RWPE1 (cell line): ENCODE results near the gene ADIPOR2.

Source experiments
- CTCF ChIA-PET: fragments of 350-600 bp; sonication (Branson Sonifier 250); formaldehyde crosslinking; extraction: SDS; loops from one replicate; lab custom pipeline; 2021; lab: Yijun Ruan, JAX
- POLR2A ChIA-PET: fragments of 400-600 bp; formaldehyde crosslinking; extraction: SDS; loops from one replicate; lab custom pipeline; 2020; ENCODE audit warnings: antibody characterized with exemption; ENCODE audit not compliant: low non-redundant PET; lab: Yijun Ruan, JAX
- DNase-seq: peaks from one replicate; pipeline ENCODE4 v3.0.0; 2012; ENCODE audit warnings: low spot score
- H3K27ac ChIP-seq: fragments of 450-650 bp; 2 replicates; pipeline ENCODE4 v1.5.1; 2017
- TF ChIP-seq, protein P1 (sequence below): fragments of 450-650 bp; conservative IDR thresholded peaks from 2 replicates; pipeline ENCODE4 v1.5.1; 2017; ENCODE audit warnings: low read depth, mild to moderate bottlenecking

The ADIPOR2 gene

DNA sequence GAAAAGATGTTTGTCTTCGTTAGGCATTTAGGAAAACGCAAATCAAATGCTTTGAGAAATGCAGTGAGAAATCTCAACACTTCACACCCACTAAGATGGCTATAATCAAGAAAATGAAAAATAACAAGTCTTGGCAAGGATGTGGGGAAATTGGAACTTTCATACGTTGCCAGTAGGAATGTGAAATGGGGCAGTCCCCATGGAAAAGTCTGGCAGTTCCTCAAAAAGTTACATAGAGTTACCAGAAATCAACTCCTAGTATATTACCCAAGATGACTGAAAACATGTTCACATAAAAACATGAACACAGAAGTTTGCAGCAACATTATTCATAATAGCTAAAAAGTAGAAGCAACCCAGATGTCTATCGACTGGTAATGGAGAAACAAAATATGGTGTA, 88.0 kb downstream of the ADIPOR2 start:
- no peak for DNase-seq
- TF ChIP-seq, protein P1, sequence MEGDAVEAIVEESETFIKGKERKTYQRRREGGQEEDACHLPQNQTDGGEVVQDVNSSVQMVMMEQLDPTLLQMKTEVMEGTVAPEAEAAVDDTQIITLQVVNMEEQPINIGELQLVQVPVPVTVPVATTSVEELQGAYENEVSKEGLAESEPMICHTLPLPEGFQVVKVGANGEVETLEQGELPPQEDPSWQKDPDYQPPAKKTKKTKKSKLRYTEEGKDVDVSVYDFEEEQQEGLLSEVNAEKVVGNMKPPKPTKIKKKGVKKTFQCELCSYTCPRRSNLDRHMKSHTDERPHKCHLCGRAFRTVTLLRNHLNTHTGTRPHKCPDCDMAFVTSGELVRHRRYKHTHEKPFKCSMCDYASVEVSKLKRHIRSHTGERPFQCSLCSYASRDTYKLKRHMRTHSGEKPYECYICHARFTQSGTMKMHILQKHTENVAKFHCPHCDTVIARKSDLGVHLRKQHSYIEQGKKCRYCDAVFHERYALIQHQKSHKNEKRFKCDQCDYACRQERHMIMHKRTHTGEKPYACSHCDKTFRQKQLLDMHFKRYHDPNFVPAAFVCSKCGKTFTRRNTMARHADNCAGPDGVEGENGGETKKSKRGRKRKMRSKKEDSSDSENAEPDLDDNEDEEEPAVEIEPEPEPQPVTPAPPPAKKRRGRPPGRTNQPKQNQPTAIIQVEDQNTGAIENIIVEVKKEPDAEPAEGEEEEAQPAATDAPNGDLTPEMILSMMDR, result no peak
- POLR2A ChIA-PET, result no interaction called here
- H3K27ac ChIP-seq, result no peak overlapping the region
- CTCF ChIA-PET, result interaction anchor here (0.6 to 0.8 kb wide), 2 partner anchors 12 to 17 kb away, joined by 3 read pairs; no protein-coding TSS in a partner anchor

DNA sequence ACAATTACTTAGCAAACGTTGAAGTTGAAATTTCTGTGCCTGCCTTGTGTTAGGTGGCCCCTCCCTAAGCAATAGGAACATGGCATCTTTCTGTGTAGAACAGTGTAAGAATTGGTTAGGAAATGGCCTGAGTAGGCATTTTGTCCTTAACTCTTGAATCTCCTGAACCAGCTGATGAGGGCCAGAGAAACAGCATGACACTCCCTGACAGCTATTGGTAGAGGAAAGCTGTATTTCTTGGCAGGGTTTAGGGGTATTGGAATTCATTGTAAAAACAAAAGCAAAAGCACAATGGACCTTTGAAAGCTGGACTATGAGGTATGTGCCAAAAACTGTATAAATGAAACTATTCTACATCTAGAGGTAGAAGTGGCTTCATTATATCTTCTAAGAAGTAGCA, 88.9 kb downstream of the ADIPOR2 start:
- TF ChIP-seq, protein P1, result no peak
- H3K27ac ChIP-seq, result no peak overlapping the region
- no peak for DNase-seq
- CTCF ChIA-PET, result interaction anchor here (0.8 kb wide), 1 partner anchor 127 kb away, joined by 7 read pairs; no protein-coding TSS in a partner anchor
- POLR2A ChIA-PET, result no interaction called here

DNA sequence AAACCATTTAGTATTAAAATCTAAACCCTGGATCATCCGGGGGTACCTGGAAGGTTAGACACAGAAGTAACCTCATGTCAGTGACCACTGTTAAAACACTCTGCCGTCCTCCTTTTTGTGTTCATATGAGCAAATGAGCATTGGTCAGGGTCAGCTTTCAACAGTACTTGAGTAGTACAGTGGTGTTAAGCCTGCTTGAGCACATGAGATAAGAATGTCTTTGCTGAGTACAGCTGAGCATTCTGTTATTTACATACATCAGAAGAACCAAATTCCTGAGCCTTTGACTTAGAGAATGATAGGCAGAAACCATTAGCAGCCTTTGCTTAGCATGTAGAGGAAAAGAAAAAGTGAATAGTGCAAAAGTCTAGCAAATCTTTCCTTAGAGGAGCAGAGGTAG, 90.9 kb downstream of the ADIPOR2 start:
- no peak overlapping the region for H3K27ac ChIP-seq
- ChIA-PET POLR2A (no interaction called here), CTCF (interaction anchor here (0.5 to 2.7 kb wide), 4 partner anchors 9 to 84 kb away, joined by 3 to 11 read pairs (median 4); no protein-coding TSS in a partner anchor)
- DNase-seq, result no peak
- TF ChIP-seq, protein P1, result no peak

DNA sequence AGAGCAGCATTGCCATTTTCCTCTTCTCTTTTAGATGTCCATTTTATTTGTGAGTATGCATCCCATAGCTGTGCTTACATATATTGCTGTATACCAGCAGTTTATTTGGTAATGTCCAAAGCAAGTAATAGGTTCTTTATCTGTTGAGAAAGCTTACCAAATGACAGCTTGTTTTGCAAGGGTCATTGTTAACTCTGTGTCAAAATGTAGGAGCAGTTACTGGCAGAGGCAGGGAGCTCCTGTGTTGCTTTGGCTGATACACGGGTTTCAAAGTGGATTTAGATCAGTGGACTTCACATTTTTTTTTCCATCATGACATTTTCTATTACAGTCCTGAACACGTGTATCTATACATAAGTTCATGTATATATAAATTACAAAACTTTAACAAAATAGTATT, 91.3 kb downstream of the ADIPOR2 start:
- DNase-seq, result no peak
- TF ChIP-seq, protein P1, result no peak
- ChIA-PET CTCF (interaction anchor here (0.5 to 2.7 kb wide), 2 partner anchors 9 to 63 kb away, joined by 4 to 11 read pairs; no protein-coding TSS in a partner anchor), POLR2A (no interaction called here)
- H3K27ac ChIP-seq, result no peak overlapping the region

DNA sequence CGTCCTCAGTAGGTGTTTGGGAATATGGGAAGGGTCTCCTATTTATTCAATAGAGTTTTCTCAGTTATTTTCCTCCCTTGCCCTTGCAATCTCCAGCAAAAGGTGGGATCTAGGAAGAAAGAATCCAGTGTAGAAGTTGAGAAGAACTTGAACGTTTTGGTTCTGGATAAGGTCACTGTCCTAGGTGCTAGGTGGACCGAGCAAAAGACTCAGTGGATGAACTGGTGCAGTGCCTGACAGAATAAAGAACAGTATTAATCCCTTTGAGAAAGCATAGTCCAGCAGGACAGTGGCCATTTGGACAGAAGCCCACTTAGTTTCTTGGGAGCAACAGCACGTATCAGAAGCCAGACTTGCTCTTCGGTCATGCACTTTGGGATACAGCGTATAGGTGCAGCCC, 96.8 kb downstream of the ADIPOR2 start:
- ChIA-PET POLR2A (no interaction called here), CTCF (interaction anchor here (0.6 kb wide), 1 partner anchor 10 kb away, joined by 3 read pairs; no protein-coding TSS in a partner anchor)
- DNase-seq, result no peak
- no peak overlapping the region for H3K27ac ChIP-seq
- TF ChIP-seq, protein P1, result no peak

DNA sequence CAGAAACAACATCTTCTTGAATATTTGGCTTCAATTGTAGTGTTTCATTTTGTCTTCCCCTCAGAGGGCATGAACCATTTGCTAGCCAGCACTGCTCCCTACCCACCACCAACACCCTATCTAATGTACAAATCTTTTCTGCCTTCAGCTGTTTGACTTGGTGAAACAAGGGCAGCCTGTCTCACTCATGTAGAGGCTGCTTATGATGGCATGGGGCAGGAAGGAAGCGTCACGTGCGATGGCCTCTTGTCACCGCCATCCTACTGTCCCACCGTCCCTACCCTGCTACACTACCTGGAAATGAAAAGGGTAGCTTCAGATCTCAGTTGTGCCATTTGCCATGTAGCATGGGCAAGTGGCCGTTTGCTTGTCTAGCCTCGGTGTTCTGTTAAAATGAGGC, 99.6 kb downstream of the ADIPOR2 start:
- DNase-seq, result no peak
- CTCF ChIA-PET, result interaction anchor here (0.5 to 4.3 kb wide), 10 partner anchors 8 to 155 kb away, joined by 3 to 105 read pairs (median 8); partner anchors contain the start of gene ADIPOR2
- TF ChIP-seq, protein P1, result no peak
- H3K27ac ChIP-seq, result no peak overlapping the region
- POLR2A ChIA-PET, result no interaction called here
